HG03460 (cell line): ENCODE results near the gene SHD.
"Not testable (repeated sequence)": the region's sequence is repeated elsewhere in the genome, so short reads cannot be mapped to it uniquely, and the experiment has no call there.

Experiments
- ATAC-seq: cut with Tn5 transposase; IDR thresholded peaks from one replicate; pipeline ENCODE4 v1.9.1; 2021; ENCODE audit not compliant: unreplicated experiment

Gene SHD

GRCh38 chr19:4278419-4279266, at the start of gene SHD:
Gene SHD, plus strand, starts transcription at chr19:4279266. Its CDS starts 798 bp downstream, at chr19:4280064.
- ATAC-seq = no peak

GRCh38 chr19:4230237-4230636, 48.8 kb upstream of the SHD start:
- ATAC-seq = not testable (repeated sequence)

DNA sequence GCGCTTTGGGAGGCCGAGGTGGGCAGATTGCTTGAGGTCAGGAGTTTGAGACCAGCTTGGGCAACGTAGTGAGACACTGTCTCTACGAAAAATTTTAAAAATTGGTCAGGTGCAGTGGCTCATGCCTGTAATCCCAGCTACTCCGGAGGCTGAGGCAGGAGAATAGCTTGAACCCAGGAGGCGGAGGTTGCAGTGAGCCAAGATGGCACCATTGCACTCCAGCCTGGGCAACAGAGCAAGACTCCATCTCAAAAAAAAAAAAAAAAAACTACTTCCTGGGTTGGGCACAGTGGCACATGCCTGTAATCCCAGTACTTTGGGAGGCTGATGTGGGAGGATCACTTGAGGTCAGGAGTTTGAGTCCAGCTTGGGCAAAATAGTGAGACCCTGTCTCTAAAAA, 47.5 kb upstream of the SHD start:
- not testable (repeated sequence) for ATAC-seq

- not testable (repeated sequence) for ATAC-seq
Measured at GRCh38 chr19:4232139-4232538, 46.9 kb upstream of the SHD start.

DNA sequence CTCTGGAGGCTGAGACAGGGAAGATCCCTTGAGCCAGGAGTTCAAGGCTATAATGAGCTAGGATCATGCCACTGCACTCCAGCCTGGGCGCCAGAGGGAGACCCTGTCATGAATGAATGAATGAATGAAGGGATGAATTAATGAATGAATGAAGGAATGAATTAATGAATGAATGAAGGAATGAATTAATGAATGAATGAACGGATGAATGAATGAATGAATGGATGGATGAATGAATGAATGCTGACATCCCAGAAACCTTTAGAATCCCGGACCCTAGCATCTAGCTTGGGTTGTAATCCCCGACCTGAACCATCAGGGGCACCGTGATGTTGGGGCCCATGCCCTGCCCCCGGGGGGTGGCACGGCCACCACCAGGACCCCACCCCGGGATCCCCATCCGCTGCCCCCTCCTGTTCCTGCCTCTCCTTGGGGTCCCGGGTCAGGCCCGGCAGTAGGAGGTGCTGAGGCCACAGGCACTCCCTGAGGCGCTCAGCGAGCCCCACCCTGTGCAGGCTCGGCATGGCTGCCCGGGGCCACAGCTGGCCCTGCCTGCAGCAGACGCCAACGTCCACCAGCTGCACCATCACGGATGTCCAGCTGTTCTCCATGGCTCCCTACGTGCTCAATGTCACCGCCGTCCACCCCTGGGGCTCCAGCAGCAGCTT, 46.3 kb upstream of the SHD start:
- no peak for ATAC-seq

GRCh38 chr19:4233282-4233853, 45.7 kb upstream of the SHD start:
- no peak for ATAC-seq

GRCh38 chr19:4234142-4234861, 44.8 kb upstream of the SHD start:
- ATAC-seq = no peak

- no peak for ATAC-seq
Measured at GRCh38 chr19:4234862-4235201, 44.2 kb upstream of the SHD start.

DNA sequence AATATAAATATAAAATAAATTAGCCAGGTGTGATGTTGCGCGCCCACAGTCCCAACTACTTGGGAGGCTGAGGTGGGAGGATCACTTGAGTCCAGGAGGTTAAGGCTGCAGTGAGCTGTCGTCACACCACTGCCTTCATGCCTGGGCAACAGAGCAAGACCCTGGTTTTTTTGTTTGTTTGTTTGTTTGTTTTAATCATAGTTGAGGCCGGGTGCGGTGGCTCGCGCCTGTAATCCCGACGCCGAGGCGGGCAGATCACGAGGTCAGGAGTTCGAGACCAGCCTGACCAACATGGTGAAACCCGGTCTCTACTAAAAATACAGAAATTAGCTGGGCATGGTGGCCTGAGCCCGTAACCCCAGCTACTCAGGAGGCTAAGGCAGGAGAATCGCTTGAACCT, 41.6 kb upstream of the SHD start:
- not testable (repeated sequence) for ATAC-seq

DNA sequence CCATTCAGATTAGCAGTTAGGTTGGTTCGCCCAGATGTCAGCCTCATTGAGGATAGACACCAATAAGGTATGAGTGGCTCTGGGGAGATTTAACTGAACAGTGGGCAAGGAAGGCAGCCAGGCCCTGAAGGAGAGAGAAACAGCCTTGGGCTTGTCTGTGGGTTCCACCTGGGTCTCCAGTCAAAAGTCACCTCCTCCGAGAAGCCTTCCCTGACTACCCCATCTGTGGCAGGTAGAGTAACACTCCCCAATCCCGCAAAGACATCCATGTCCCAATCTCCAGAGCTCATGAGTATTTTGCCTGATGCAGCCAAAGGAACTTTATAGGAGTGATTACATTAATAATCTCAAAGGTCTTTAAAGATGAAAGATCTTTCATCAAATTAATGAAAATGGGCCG, 40.2 kb upstream of the SHD start:
- no peak for ATAC-seq

- ATAC-seq = no peak
Measured at GRCh38 chr19:4241824-4242430, 37.1 kb upstream of the SHD start.

GRCh38 chr19:4245938-4246337, 33.1 kb upstream of the SHD start:
- ATAC-seq = not testable (repeated sequence)

GRCh38 chr19:4246767-4247593, 32.1 kb upstream of the SHD start, which contains the start of gene YJU2:
Gene YJU2, plus strand, starts transcription at chr19:4247080. Its CDS starts 67 bp downstream, at chr19:4247147.
- peak; percentile 88 for ATAC-seq

- ATAC-seq = no peak
Measured at GRCh38 chr19:4256563-4256962, 22.5 kb upstream of the SHD start.

- no peak for ATAC-seq
Measured at GRCh38 chr19:4257025-4257424, 22.0 kb upstream of the SHD start.

- ATAC-seq = no peak
Measured at GRCh38 chr19:4258181-4258580, 20.9 kb upstream of the SHD start.

DNA sequence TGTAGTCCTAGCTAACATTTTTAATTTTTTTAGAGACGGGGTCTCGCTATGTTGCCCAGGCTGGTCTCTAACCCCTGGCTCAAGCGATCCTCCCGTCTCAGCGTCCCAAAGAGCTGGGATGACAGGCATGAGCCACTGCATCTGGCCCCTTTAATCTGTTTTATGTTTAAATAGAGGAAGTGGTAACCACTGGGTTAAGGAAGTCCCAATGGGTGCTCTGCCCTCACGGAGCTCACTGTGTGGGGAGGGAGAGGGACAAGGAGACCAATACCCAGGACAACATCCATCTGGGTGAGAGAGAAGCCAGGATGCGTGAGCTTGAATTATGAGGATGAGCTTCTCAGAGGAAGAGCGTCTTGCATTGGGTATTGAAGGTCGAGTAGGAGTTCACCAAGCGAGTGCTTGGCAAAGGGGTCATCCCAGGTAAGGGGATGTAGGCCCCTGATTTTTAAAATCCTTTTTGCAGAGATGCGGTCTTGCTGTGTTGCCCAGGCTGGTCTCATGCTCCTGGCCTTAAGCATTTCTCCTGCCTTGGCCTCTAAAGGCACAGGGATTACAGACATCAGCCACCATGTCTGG, 18.4 kb upstream of the SHD start:
- no peak for ATAC-seq

DNA sequence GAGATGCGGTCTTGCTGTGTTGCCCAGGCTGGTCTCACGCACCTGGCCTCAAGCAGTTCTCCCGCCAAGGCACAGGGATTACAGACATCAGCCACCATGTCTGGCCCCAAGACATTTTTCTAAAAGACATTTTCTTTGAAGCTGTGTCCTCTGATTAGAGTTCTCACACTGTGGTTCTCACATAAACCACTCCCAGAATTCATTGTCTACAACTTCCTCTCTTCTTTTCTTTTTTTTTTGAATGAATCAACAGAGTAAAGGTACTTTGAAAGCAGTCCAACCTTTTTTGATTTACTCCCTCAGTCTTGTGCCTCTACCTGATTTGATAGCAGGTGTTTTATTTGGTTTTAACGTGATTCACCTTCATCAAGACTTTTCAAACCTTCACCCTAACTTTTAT, 14.3 kb upstream of the SHD start:
- ATAC-seq = no peak

GRCh38 chr19:4266253-4267000, 12.6 kb upstream of the SHD start:
- ATAC-seq = no peak
